Stimulated activated naive B cell treated with anti-CD40 and anti-IgM and Interleukin-4, amounts not matched to agents 10 μg/mL and 1 μg/mL and 100 μg/mL, for 72 hours (primary cell): ENCODE results near the gene ELOVL6.

Source experiments
- ATAC-seq, 2 donors: fragments of 150-1000 bp; cut with Tn5 transposase; replicated peaks; 2 replicates each; pipeline ENCODE4 v1.10.0; 2021; ENCODE audit warnings: moderate library complexity in 1 of 2
- DNase-seq: peaks from one replicate; pipeline ENCODE4 v3.0.0; 2021
- H3K27ac Mint-ChIP-seq: one replicate; pipeline ENCODE4 v1.8.0; 2022; ENCODE audit warnings: mild to moderate bottlenecking, mixed read lengths
- H3K27me3 Mint-ChIP-seq, 2 donors: one replicate each; pipeline ENCODE4 v1.8.0; 2022; ENCODE audit warnings: mixed read lengths in 2 of 2
- H3K36me3 Mint-ChIP-seq, 2 donors: one replicate each; pipeline ENCODE4 v1.8.0; 2022; ENCODE audit warnings: mixed read lengths in 2 of 2, mild to moderate bottlenecking in 1 of 2
- H3K4me1 Mint-ChIP-seq, 2 donors: one replicate each; pipeline ENCODE4 v1.8.0; 2022; ENCODE audit warnings: mixed read lengths in 2 of 2, mild to moderate bottlenecking in 1 of 2
- H3K4me3 Mint-ChIP-seq, 2 donors: one replicate each; pipeline ENCODE4 v1.8.0; 2022; ENCODE audit warnings: mild to moderate bottlenecking in 2 of 2, mixed read lengths in 2 of 2, moderate library complexity in 1 of 2
- H3K9me3 Mint-ChIP-seq, 2 donors: one replicate each; pipeline ENCODE4 v1.8.0; 2022; ENCODE audit warnings: mixed read lengths in 2 of 2, mild to moderate bottlenecking in 1 of 2

ELOVL6 gene

GRCh38 chr4:109998867-109999584 is 199.4 kb downstream of the ELOVL6 start:
- Mint-ChIP-seq H3K27me3 (peaks cover 0 to 3% of the 10 kb centered on the region in 2 donors), H3K4me1 (peaks cover 1 to 9% of the 10 kb centered on the region in 2 donors), H3K27ac (no peak overlapping the region), H3K36me3 (no peaks in the 10 kb centered on the region), H3K9me3 (no peaks in the 10 kb centered on the region), H3K4me3 (no peak overlapping the region)
- DNase-seq (no peak), ATAC-seq (peak; percentile 68 to 78)

- Mint-ChIP-seq H3K36me3 (no peaks in the 10 kb centered on the region), H3K9me3 (no peaks in the 10 kb centered on the region), H3K27ac (no peak overlapping the region), H3K4me3 (no peak overlapping the region), H3K4me1 (peaks cover 3 to 17% of the 10 kb centered on the region in 2 donors), H3K27me3 (peaks cover 0 to 3% of the 10 kb centered on the region in 2 donors)
- ATAC-seq (no peak), DNase-seq (no peak)
Measured at GRCh38 chr4:109996526-109996925, 201.9 kb downstream of the ELOVL6 start.
